ENCODE data around the gene MS4A6A. TPM values are rescaled to one million over a fixed set of nuclear protein-coding genes. Genes with fewer than 3 reads are reported as not detected.

Gene MS4A6A
- total and polyA plus RNA-seq, 9 of the 15 experiments (the other 6 are each of a cell fraction or from before 2014, with no cell fraction given): 0.57 to 9.5 (median 4.2) TPM

DNA sequence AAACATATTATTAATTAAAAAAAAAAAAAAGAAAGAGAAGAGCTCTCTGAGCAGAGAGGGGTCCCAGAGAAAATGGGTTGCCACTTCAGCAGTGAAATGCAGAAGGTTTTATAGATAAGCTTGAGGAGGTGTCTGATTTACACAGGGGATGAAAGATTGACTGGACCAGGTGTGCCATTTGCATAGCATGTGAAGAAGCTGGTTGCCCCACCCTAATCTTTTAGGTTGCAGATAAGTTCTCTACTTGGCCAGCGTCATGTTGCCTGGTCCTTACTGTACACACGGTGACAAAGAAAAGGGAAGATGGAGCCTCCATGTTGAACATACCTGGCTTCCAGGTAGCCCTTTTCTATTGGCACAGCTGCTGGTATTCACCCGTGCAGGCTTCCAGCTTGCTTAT, 53.0 kb downstream of the MS4A6A start (continued):
- TF ChIP-seq, protein P1, sequence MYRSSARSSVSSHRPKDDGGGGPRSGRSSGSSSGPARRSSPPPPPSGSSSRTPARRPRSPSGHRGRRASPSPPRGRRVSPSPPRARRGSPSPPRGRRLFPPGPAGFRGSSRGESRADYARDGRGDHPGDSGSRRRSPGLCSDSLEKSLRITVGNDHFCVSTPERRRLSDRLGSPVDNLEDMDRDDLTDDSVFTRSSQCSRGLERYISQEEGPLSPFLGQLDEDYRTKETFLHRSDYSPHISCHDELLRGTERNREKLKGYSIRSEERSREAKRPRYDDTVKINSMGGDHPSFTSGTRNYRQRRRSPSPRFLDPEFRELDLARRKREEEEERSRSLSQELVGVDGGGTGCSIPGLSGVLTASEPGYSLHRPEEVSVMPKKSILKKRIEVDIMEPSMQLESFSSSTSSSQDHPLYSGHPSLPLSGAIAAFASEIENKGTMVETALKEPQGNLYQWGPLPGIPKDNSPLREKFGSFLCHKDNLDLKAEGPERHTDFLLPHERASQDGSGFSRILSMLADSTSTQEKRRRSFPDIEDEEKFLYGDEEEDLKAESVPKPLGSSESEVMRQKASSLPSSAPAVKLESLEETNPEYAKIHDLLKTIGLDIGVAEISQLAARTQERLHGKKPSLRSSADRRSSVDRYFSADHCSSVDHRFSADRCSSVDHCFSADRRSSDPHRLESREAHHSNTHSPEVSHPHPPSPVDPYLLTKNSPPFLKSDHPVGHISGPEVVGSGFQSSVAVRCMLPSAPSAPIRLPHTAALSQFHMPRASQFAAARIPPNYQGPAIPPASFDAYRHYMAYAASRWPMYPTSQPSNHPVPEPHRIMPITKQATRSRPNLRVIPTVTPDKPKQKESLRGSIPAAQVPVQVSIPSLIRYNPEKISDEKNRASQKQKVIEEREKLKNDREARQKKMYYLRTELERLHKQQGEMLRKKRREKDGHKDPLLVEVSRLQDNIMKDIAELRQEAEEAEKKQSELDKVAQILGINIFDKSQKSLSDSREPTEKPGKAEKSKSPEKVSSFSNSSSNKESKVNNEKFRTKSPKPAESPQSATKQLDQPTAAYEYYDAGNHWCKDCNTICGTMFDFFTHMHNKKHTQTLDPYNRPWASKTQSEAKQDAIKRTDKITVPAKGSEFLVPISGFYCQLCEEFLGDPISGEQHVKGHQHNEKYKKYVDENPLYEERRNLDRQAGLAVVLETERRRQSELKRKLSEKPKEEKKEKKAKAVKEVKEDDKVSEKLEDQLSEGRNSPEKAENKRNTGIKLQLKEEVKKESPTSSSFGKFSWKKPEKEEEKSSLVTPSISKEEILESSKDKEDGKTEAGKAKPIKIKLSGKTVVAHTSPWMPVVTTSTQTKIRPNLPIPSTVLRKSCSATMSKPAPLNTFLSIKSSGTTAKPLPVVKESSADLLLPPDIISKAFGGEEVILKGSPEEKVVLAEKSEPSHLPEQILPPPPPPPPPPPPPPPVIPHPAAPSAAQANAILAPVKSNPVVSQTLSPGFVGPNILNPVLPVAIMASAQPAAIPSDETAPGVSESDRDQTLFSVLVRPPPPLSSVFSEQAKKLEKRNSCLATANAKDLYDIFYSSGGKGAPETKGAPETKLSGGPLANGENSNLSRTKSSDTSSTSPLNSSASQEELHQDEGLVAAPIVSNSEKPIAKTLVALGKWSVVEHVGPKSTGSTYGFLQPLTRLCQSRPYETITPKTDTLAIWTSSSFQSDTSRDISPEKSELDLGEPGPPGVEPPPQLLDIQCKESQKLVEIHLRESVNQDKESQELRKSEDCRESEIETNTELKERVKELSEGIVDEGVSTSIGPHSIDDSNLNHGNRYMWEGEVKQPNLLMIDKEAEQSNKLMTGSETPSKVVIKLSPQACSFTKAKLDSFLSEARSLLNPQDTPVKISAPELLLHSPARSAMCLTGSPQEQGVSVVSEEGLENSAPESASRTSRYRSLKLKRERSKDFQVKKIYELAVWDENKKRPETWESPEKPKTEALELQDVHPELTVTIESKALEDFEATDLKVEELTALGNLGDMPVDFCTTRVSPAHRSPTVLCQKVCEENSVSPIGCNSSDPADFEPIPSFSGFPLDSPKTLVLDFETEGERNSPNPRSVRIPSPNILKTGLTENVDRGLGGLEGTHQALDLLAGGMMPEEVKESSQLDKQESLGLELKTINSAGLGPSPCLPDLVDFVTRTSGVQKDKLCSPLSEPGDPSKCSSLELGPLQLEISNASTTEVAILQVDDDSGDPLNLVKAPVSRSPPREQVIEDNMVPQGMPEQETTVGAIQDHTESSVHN (IDR thresholded peaks at IDR 0.05; ENCODE audit: borderline replicate concordance in 1 of 2, low read depth in 1 of 2): no peak
- TF ChIP-seq MBD2 (IDR thresholded peaks at IDR 0.05; ENCODE audit: borderline replicate concordance, low read depth): no peak
- no peak for TF ChIP-seq KLF10 (CRISPR knock-in tag; IDR thresholded peaks at IDR 0.05)
- TF ChIP-seq CBX1 (IDR thresholded peaks at IDR 0.05; ENCODE audit: low read depth): no peak
- TF ChIP-seq MEIS2 (IDR thresholded peaks at IDR 0.05; ENCODE audit: partially characterized antibody): peak; percentile 68
- TF ChIP-seq CEBPG (CRISPR knock-in tag; IDR thresholded peaks at IDR 0.05): no peak
- TF ChIP-seq CEBPG (tag; conservative IDR thresholded peaks at IDR 0.05 in 1 of 2, IDR thresholded peaks at IDR 0.05 in 1 of 2): no peak
- TF ChIP-seq NR1H2 (CRISPR knock-in tag; IDR thresholded peaks at IDR 0.05): no peak
- TF ChIP-seq RBBP5 (IDR thresholded peaks at IDR 0.05; ENCODE audit: borderline replicate concordance, insufficient read depth, low read length, poor library complexity, severe bottlenecking): no peak
- TF ChIP-seq DPF2 (IDR thresholded peaks at IDR 0.05): 0 out of 2 replicates have a peak, but pooled peaks have one; percentile 9
- TF ChIP-seq DIDO1 (tag; IDR thresholded peaks at IDR 0.05; ENCODE audit: low read depth): no peak
- TF ChIP-seq, protein P2, sequence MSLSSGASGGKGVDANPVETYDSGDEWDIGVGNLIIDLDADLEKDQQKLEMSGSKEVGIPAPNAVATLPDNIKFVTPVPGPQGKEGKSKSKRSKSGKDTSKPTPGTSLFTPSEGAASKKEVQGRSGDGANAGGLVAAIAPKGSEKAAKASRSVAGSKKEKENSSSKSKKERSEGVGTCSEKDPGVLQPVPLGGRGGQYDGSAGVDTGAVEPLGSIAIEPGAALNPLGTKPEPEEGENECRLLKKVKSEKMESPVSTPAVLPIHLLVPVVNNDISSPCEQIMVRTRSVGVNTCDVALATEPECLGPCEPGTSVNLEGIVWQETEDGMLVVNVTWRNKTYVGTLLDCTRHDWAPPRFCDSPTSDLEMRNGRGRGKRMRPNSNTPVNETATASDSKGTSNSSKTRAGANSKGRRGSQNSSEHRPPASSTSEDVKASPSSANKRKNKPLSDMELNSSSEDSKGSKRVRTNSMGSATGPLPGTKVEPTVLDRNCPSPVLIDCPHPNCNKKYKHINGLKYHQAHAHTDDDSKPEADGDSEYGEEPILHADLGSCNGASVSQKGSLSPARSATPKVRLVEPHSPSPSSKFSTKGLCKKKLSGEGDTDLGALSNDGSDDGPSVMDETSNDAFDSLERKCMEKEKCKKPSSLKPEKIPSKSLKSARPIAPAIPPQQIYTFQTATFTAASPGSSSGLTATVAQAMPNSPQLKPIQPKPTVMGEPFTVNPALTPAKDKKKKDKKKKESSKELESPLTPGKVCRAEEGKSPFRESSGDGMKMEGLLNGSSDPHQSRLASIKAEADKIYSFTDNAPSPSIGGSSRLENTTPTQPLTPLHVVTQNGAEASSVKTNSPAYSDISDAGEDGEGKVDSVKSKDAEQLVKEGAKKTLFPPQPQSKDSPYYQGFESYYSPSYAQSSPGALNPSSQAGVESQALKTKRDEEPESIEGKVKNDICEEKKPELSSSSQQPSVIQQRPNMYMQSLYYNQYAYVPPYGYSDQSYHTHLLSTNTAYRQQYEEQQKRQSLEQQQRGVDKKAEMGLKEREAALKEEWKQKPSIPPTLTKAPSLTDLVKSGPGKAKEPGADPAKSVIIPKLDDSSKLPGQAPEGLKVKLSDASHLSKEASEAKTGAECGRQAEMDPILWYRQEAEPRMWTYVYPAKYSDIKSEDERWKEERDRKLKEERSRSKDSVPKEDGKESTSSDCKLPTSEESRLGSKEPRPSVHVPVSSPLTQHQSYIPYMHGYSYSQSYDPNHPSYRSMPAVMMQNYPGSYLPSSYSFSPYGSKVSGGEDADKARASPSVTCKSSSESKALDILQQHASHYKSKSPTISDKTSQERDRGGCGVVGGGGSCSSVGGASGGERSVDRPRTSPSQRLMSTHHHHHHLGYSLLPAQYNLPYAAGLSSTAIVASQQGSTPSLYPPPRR (CRISPR knock-in tag; IDR thresholded peaks at IDR 0.05; ENCODE audit: borderline replicate concordance): no peak
- no peak for TF ChIP-seq ZNF3 (CRISPR knock-in tag; IDR thresholded peaks at IDR 0.05)
- no peak for TF ChIP-seq STAT5A (IDR thresholded peaks at IDR 0.05; ENCODE audit: borderline replicate concordance, low read length)
- TF ChIP-seq NRF1 (conservative IDR thresholded peaks at IDR 0.05 in 1 of 2, IDR thresholded peaks at IDR 0.05 in 1 of 2): no peak

All from K562 (cell line).